Activated CD8-positive, alpha-beta T cell treated with anti-CD3 and anti-CD28 coated beads for 36 hours (primary cell): ENCODE results near the gene ZNF215. TPM values are rescaled to one million over a fixed set of nuclear protein-coding genes. Genes with fewer than 3 reads are reported as not detected.
A peak's percentile ranks its signal among the peaks of the same experiment; 100 is the strongest.
"Not testable (repeated sequence)": the region's sequence is repeated elsewhere in the genome, so short reads cannot be mapped to it uniquely, and the experiment has no call there.

Source experiments
- ATAC-seq: fragments of 200-7000 bp; cut with Tn5 transposase; one replicate; pipeline ENCODE4 v1.10.0; 2021; ENCODE audit warnings: mild to moderate bottlenecking, moderate library complexity
- CTCF ChIA-PET: fragments of 350-600 bp; sonication (Branson Sonifier 250); formaldehyde crosslinking; loops from one replicate; lab custom pipeline; 2021; ENCODE audit warnings: antibody characterized with exemption; lab: Charles Lee
- POLR2A ChIA-PET: fragments of 350-600 bp; sonication (Branson Sonifier 250); formaldehyde crosslinking; loops from one replicate; lab custom pipeline; 2021; ENCODE audit warnings: antibody characterized with exemption; lab: Charles Lee
- DNase-seq: peaks from one replicate; pipeline ENCODE4 v3.0.0-alpha.2; 2020
- H3K27ac Mint-ChIP-seq: one replicate; pipeline ENCODE4 v1.8.0; 2021; ENCODE audit warnings: mild to moderate bottlenecking, mixed read lengths
- H3K27me3 Mint-ChIP-seq: one replicate; pipeline ENCODE4 v1.8.0; 2021; ENCODE audit warnings: mixed read lengths
- H3K36me3 Mint-ChIP-seq: one replicate; pipeline ENCODE4 v1.8.0; 2021; ENCODE audit warnings: low read depth, mixed read lengths
- H3K4me1 Mint-ChIP-seq: one replicate; pipeline ENCODE4 v1.8.0; 2021; ENCODE audit warnings: low read depth, mixed read lengths
- H3K4me3 Mint-ChIP-seq: one replicate; pipeline ENCODE4 v1.8.0; 2021; ENCODE audit warnings: mild to moderate bottlenecking, moderate library complexity, mixed read lengths
- H3K9me3 Mint-ChIP-seq: one replicate; pipeline ENCODE4 v1.8.0; 2021; ENCODE audit warnings: mixed read lengths
- intact Hi-C: fragments of 100-400 bp; cut with micrococcal nuclease; formaldehyde crosslinking; loops from one replicate; pipeline ENCODE4 v1.10.0; 2022
- total RNA-seq, 2 experiments: library from RNA; stranded (reverse); gene quantifications; one replicate each; pipeline ENCODE4 v1.2.3, GENCODE V29; 2021
- TF ChIP-seq, protein P1 (sequence below): fragments of 200-600 bp; IDR thresholded peaks from one replicate; pipeline ENCODE4 v1.8.0; 2022; ENCODE audit warnings: antibody characterized with exemption, mild to moderate bottlenecking

The ZNF215 gene
- total RNA-seq: 1 to 10 TPM; 2.2 to 2.5 TPM

- no peaks in the 10 kb centered on the region for H3K36me3 Mint-ChIP-seq
- peak within 1 kb of the TSS; percentile 84 for H3K4me3 Mint-ChIP-seq
- ATAC-seq: peak; percentile 84
- ChIA-PET CTCF (interaction anchor here (0.9 to 2.0 kb wide), 2 partner anchors 114 to 116 kb away, joined by 3 to 6 read pairs; no protein-coding TSS in a partner anchor), POLR2A (interaction anchor here (0.6 kb wide), 1 partner anchor 308 kb away, joined by 3 read pairs; the partner anchor contains the start of gene TPP1)
- H3K27me3 Mint-ChIP-seq: peaks cover 38% of the 10 kb centered on the region
- peak within 1 kb of the TSS; percentile 53 for H3K27ac Mint-ChIP-seq
- intact Hi-C loops: no loop called here
- DNase-seq: peak; percentile 83
- TF ChIP-seq, protein P1, sequence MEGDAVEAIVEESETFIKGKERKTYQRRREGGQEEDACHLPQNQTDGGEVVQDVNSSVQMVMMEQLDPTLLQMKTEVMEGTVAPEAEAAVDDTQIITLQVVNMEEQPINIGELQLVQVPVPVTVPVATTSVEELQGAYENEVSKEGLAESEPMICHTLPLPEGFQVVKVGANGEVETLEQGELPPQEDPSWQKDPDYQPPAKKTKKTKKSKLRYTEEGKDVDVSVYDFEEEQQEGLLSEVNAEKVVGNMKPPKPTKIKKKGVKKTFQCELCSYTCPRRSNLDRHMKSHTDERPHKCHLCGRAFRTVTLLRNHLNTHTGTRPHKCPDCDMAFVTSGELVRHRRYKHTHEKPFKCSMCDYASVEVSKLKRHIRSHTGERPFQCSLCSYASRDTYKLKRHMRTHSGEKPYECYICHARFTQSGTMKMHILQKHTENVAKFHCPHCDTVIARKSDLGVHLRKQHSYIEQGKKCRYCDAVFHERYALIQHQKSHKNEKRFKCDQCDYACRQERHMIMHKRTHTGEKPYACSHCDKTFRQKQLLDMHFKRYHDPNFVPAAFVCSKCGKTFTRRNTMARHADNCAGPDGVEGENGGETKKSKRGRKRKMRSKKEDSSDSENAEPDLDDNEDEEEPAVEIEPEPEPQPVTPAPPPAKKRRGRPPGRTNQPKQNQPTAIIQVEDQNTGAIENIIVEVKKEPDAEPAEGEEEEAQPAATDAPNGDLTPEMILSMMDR: no peak
- no peaks in the 10 kb centered on the region for H3K9me3 Mint-ChIP-seq
- H3K4me1 Mint-ChIP-seq: peaks cover 20% of the 10 kb centered on the region
Observed at GRCh38 chr11:6926208-6927029, at the start of gene ZNF215. Gene ZNF215 (plus strand): TSS chr11:6926426. CDS start chr11:6932273, 5,847 bp downstream.

DNA sequence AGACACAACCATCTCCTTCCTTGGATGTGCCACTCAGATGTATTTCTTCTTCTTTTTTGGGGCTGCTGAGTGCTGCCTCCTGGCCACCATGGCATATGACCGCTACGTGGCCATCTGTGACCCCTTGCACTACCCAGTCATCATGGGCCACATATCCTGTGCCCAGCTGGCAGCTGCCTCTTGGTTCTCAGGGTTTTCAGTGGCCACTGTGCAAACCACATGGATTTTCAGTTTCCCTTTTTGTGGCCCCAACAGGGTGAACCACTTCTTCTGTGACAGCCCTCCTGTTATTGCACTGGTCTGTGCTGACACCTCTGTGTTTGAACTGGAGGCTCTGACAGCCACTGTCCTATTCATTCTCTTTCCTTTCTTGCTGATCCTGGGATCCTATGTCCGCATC lies 49.3 kb upstream of the ZNF215 start:
- DNase-seq (no peak), ATAC-seq (no peak)
- peaks cover 11% of the 10 kb centered on the region for H3K27me3 Mint-ChIP-seq
- ChIA-PET CTCF (interaction anchor here (1.4 kb wide), 1 partner anchor 24 kb away, joined by 3 read pairs; no protein-coding TSS in a partner anchor), POLR2A (no interaction called here)
- H3K9me3 Mint-ChIP-seq: no peaks in the 10 kb centered on the region
- no peaks in the 10 kb centered on the region for H3K4me1 Mint-ChIP-seq
- H3K27ac Mint-ChIP-seq: no peak overlapping the region
- no peak overlapping the region for H3K4me3 Mint-ChIP-seq
- TF ChIP-seq, protein P1: no peak
- intact Hi-C loops: no loop called here
- H3K36me3 Mint-ChIP-seq: no peaks in the 10 kb centered on the region

GRCh38 chr11:6882751-6883150 lies 43.5 kb upstream of the ZNF215 start:
- Mint-ChIP-seq H3K9me3 (no peaks in the 10 kb centered on the region), H3K27me3 (peaks cover 9% of the 10 kb centered on the region), H3K27ac (no peak overlapping the region), H3K4me3 (no peak overlapping the region), H3K4me1 (no peaks in the 10 kb centered on the region), H3K36me3 (no peaks in the 10 kb centered on the region)
- ChIA-PET CTCF (no interaction called here), POLR2A (no interaction called here)
- TF ChIP-seq, protein P1: no peak
- DNase-seq (no peak), ATAC-seq (no peak)
- intact Hi-C loops: no loop called here

GRCh38 chr11:6887711-6888110 lies 38.5 kb upstream of the ZNF215 start:
- H3K36me3 Mint-ChIP-seq, H3K27ac Mint-ChIP-seq, H3K9me3 Mint-ChIP-seq, CTCF ChIA-PET, H3K4me1 Mint-ChIP-seq, DNase-seq, ATAC-seq, intact Hi-C loops, H3K4me3 Mint-ChIP-seq: not testable (repeated sequence)
- peaks cover 12% of the 10 kb centered on the region for H3K27me3 Mint-ChIP-seq
- POLR2A ChIA-PET: interaction anchor here (0.6 kb wide), 1 partner anchor 34 kb away, joined by 3 read pairs; no protein-coding TSS in a partner anchor

DNA sequence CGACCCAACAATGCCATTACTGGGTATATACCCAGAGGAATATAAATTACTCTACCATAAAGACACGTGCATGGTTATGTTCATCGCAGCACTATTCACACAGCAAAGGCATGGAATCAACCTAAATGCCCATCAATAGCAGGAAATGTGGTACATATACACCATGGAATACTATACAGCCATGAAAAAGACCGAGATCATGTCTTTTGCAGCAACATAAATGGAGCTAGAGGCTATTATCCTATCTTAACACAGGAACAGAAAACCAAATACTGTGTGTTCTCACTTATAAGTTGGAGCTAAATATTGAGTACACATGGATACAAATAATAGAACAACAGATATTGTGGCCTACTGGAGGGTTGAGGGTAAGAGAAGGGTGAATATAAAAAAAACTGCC lies 37.4 kb upstream of the ZNF215 start:
- ChIA-PET POLR2A (no interaction called here), CTCF (no interaction called here)
- Mint-ChIP-seq H3K27ac (no peak overlapping the region), H3K36me3 (no peaks in the 10 kb centered on the region), H3K4me3 (no peak overlapping the region), H3K27me3 (peaks cover 8% of the 10 kb centered on the region), H3K9me3 (no peaks in the 10 kb centered on the region), H3K4me1 (no peaks in the 10 kb centered on the region)
- ATAC-seq (no peak), DNase-seq (no peak)
- TF ChIP-seq, protein P1: no peak
- intact Hi-C loops: no loop called here
